Smooth muscle cell (in vitro differentiated cells): ENCODE measurements around the gene UBTD2. TPM values are rescaled to one million over a fixed set of nuclear protein-coding genes. Genes with fewer than 3 reads are reported as not detected.
A peak's percentile ranks its signal among the peaks of the same experiment; 100 is the strongest.

ENCODE experiments used
- DNase-seq: peaks from one replicate; lab custom pipeline; 2025; ENCODE audit not compliant: unreplicated experiment; lab: John Stamatoyannopoulos, UW
- H2AFZ ChIP-seq: fragments of 200-600 bp; sonication (generic); 2 replicates; pipeline ENCODE4 v1.6.0; 2016; ENCODE audit warnings: antibody characterized with exemption, low read depth, mild to moderate bottlenecking
- H3F3A ChIP-seq: fragments of 200-600 bp; sonication (generic); 2 replicates; pipeline ENCODE4 v1.6.0; 2017; ENCODE audit warnings: antibody characterized with exemption, low read depth
- H3K27ac ChIP-seq: fragments of 200-600 bp; sonication (generic); 2 replicates; pipeline ENCODE4 v1.5.1; 2016; ENCODE audit warnings: low read depth, mild to moderate bottlenecking
- H3K27me3 ChIP-seq: fragments of 200-600 bp; sonication (generic); 2 replicates; pipeline ENCODE4 v1.6.1; 2016; ENCODE audit warnings: low read depth, mild to moderate bottlenecking
- H3K36me3 ChIP-seq: fragments of 200-600 bp; sonication (generic); 2 replicates; pipeline ENCODE4 v1.5.1; 2016; ENCODE audit warnings: low read depth
- H3K4me1 ChIP-seq: fragments of 200-600 bp; sonication (generic); 2 replicates; pipeline ENCODE4 v1.5.1; 2016; ENCODE audit warnings: low read depth
- H3K4me2 ChIP-seq: fragments of 200-600 bp; sonication (generic); 2 replicates; pipeline ENCODE4 v1.6.0; 2016; ENCODE audit warnings: mild to moderate bottlenecking
- H3K4me3 ChIP-seq: fragments of 200-600 bp; sonication (generic); 2 replicates; pipeline ENCODE4 v1.5.1; 2016; ENCODE audit warnings: mild to moderate bottlenecking
- H3K79me2 ChIP-seq: fragments of 200-600 bp; sonication (generic); 2 replicates; pipeline ENCODE4 v1.6.0; 2016; ENCODE audit warnings: low read depth, mild to moderate bottlenecking
- H3K9ac ChIP-seq: fragments of 200-600 bp; sonication (generic); 2 replicates; pipeline ENCODE4 v1.6.0; 2016; ENCODE audit warnings: low read depth
- H3K9me3 ChIP-seq: fragments of 200-600 bp; sonication (generic); replicated peaks from 2 replicates; pipeline ENCODE4 v1.5.1; 2016; ENCODE audit warnings: low read depth
- H4K20me1 ChIP-seq: fragments of 200-600 bp; sonication (generic); 2 replicates; pipeline ENCODE4 v1.6.0; 2016; ENCODE audit warnings: low read depth
- CTCF ChIP-seq: fragments of 200-600 bp; sonication (generic); IDR thresholded peaks from 2 replicates; pipeline ENCODE4 v1.5.1; 2017; ENCODE audit warnings: borderline replicate concordance, mild to moderate bottlenecking, antibody characterized with exemption; ENCODE audit not compliant: insufficient read depth, poor library complexity, severe bottlenecking
- WGBS: methylation state at CpG from one replicate; pipeline ENCODE4 v1.1.7; 2016; ENCODE audit warnings: low lambda C conversion rate; 5-methylcytosine and 5-hydroxymethylcytosine counted together
- polyA plus RNA-seq: library from polyadenylated mRNA; unstranded; fragments of >200 nt; fragmentation: Nextera tagmentation; extraction: Ambion mirVana; gene quantifications from 2 replicates; pipeline ENCODE4 v1.2.1, GENCODE V29; 2016
- total RNA-seq: library from RNA; depleted of rRNA; stranded (reverse); fragments of >200 nt; gene quantifications from 2 replicates; pipeline ENCODE4 v1.2.3, GENCODE V29; 2014

UBTD2 gene
- total and polyA plus RNA-seq, 2 experiments from 2014 or later, result 20.8 to 38.2 TPM

GRCh38 chr5:172180936-172181335, 102.6 kb downstream of the UBTD2 start:
- Histone ChIP-seq H3K27ac (no peak overlapping the region), H3K4me3 (no peak overlapping the region), H3F3A (peaks cover 7% of the 10 kb centered on the region), H3K4me2 (no peak overlapping the region), H3K4me1 (peaks cover 4% of the 10 kb centered on the region), H3K9me3 (no peaks in the 10 kb centered on the region), H3K9ac (no peak overlapping the region), H2AFZ (no peak overlapping the region), H4K20me1 (peaks cover 7% of the 10 kb centered on the region), H3K36me3 (no peaks in the 10 kb centered on the region), H3K27me3 (no peaks in the 10 kb centered on the region), H3K79me2 (peaks cover 41% of the 10 kb centered on the region)
- no peak for DNase-seq
- TF ChIP-seq CTCF, result no peak
- WGBS, result 97% methylated on average over 9 of the region's 9 CpGs

GRCh38 chr5:172178991-172179989, 104.3 kb downstream of the UBTD2 start:
- Histone ChIP-seq H3K79me2 (peaks cover 30% of the 10 kb centered on the region), H2AFZ (peak overlapping the region; percentile 30), H3K9ac (no peak overlapping the region), H3K4me3 (no peak overlapping the region), H3K27ac (peak overlapping the region; percentile 34), H3K4me1 (peaks cover 4% of the 10 kb centered on the region), H3K4me2 (peak overlapping the region; percentile 59), H3F3A (peaks cover 7% of the 10 kb centered on the region), H3K36me3 (no peaks in the 10 kb centered on the region), H3K9me3 (no peaks in the 10 kb centered on the region), H3K27me3 (no peaks in the 10 kb centered on the region), H4K20me1 (peaks cover 6% of the 10 kb centered on the region)
- no peak for DNase-seq
- WGBS, result 35% methylated on average over 18 of the region's 18 CpGs
- no peak for TF ChIP-seq CTCF

GRCh38 chr5:172178301-172178987, 105.1 kb downstream of the UBTD2 start:
- Histone ChIP-seq H3K4me3 (no peak overlapping the region), H3K4me2 (no peak overlapping the region), H3K79me2 (peaks cover 22% of the 10 kb centered on the region), H3K9ac (no peak overlapping the region), H2AFZ (no peak overlapping the region), H3K27me3 (no peaks in the 10 kb centered on the region), H3K36me3 (no peaks in the 10 kb centered on the region), H3F3A (peaks cover 7% of the 10 kb centered on the region), H3K9me3 (no peaks in the 10 kb centered on the region), H4K20me1 (peaks cover 10% of the 10 kb centered on the region), H3K27ac (peak overlapping the region; percentile 34), H3K4me1 (peaks cover 4% of the 10 kb centered on the region)
- 88% methylated on average over 18 of the region's 18 CpGs for WGBS
- DNase-seq, result no peak
- no peak for TF ChIP-seq CTCF
